Endothelial cell of umbilical vein (primary cell): Measurements from ENCODE around the gene ERBB4.

Experiments used
- CTCF ChIP-seq, 2 donors: IDR thresholded peaks; 1 replicate in 1 of 2; 2 replicates in 1 of 2; pipeline ENCODE4 v1.5.1; 2011; ENCODE audit warnings: low read length in 2 of 2, mild to moderate bottlenecking in 2 of 2, moderate library complexity in 2 of 2, control low read depth in 1 of 2, inconsistent platforms in 1 of 2, low read depth in 1 of 2; ENCODE audit not compliant: insufficient read depth in 1 of 2; ENCODE audit errors: extremely low read depth in 1 of 2
- EZH2 ChIP-seq: IDR thresholded peaks from 2 replicates; pipeline ENCODE4 v1.6.1; 2012; ENCODE audit warnings: borderline replicate concordance, low read depth, mild to moderate bottlenecking, moderate library complexity, low read length, inconsistent platforms; ENCODE audit not compliant: severe bottlenecking
- FOS ChIP-seq: IDR thresholded peaks from 2 replicates; pipeline ENCODE4 v1.6.1; 2011; ENCODE audit warnings: mild to moderate bottlenecking, low read length, moderate library complexity, borderline replicate concordance; ENCODE audit not compliant: insufficient read depth
- GATA2 ChIP-seq: IDR thresholded peaks from 2 replicates; pipeline ENCODE4 v1.7.0; 2011; ENCODE audit warnings: low read depth, mild to moderate bottlenecking, moderate library complexity, mixed read lengths, low read length; ENCODE audit not compliant: insufficient read length, insufficient read depth
- MAX ChIP-seq: IDR thresholded peaks from 2 replicates; pipeline ENCODE4 v1.6.1; 2011; ENCODE audit not compliant: insufficient read depth, insufficient read length
- MYC ChIP-seq: IDR thresholded peaks from one replicate; pipeline ENCODE4 v1.6.1; 2011; ENCODE audit warnings: mild to moderate bottlenecking, low read depth, low read length
- POLR2A ChIP-seq: IDR thresholded peaks from 2 replicates; pipeline ENCODE4 v1.6.1; 2012; ENCODE audit warnings: low read depth, mild to moderate bottlenecking, control low read depth, low read length
- POLR2AphosphoS5 ChIP-seq: IDR thresholded peaks from 2 replicates; pipeline ENCODE4 v1.6.1; 2012; ENCODE audit warnings: low read depth, mild to moderate bottlenecking, control low read depth, low read length, moderate library complexity; ENCODE audit not compliant: insufficient read depth

- TF ChIP-seq CTCF (IDR thresholded peaks at IDR 0.05; ENCODE audit: extremely low read depth in 1 of 2, insufficient read depth in 1 of 2, low read depth in 1 of 2, low read length in 2 of 2) (peak; percentile 12 to 13), POLR2A (no peak), EZH2 (no peak), MAX (no peak), MYC (no peak), GATA2 (no peak), POLR2AphosphoS5 (no peak), FOS (no peak)
Observed at GRCh38 chr2:212548455-212548819, 9.8 kb upstream of the ERBB4 start.
